Upper lobe of right lung (tissue), 1 donor: ENCODE results near the gene LANCL3. TPM values are rescaled to one million over a fixed set of nuclear protein-coding genes. Genes with fewer than 3 reads are reported as not detected.
A peak's percentile ranks its signal among the peaks of the same experiment; 100 is the strongest.

ENCODE experiments used
- ATAC-seq: fragments of 200-7000 bp; cut with Tn5 transposase; one replicate; pipeline ENCODE4 v1.9.1; 2020; ENCODE audit warnings: mild to moderate bottlenecking, moderate library complexity
- DNase-seq: peaks from one replicate; pipeline ENCODE4 v3.0.0-alpha.2; 2020
- H3K27ac ChIP-seq: fragments of 200-600 bp; one replicate; pipeline ENCODE4 v1.8.0; 2022
- H3K27me3 ChIP-seq: fragments of 200-600 bp; one replicate; pipeline ENCODE4 v1.8.0; 2022; ENCODE audit warnings: mild to moderate bottlenecking
- H3K36me3 ChIP-seq: fragments of 200-600 bp; one replicate; pipeline ENCODE4 v1.8.0; 2022
- H3K4me1 ChIP-seq: fragments of 200-600 bp; one replicate; pipeline ENCODE4 v1.8.0; 2022
- H3K4me3 ChIP-seq: fragments of 200-600 bp; one replicate; pipeline ENCODE4 v1.8.0; 2022; ENCODE audit warnings: mild to moderate bottlenecking
- H3K9me3 ChIP-seq: fragments of 200-600 bp; one replicate; pipeline ENCODE4 v1.8.0; 2022
- CTCF ChIP-seq: fragments of 200-600 bp; IDR thresholded peaks from one replicate; pipeline ENCODE4 v1.8.0; 2022; ENCODE audit warnings: antibody characterized with exemption
- intact Hi-C: fragments of 100-400 bp; cut with DNase I; formaldehyde crosslinking; loops from one replicate; pipeline ENCODE4 v1.11.0; 2022
- total RNA-seq: library from RNA; stranded (reverse); fragmentation: NEBNext Ultra II Directional; extraction: Animal tissue kit (Norgen Biotek cat#: 25700); gene quantifications from one replicate; pipeline ENCODE4 v1.2.1, GENCODE V29; 2021
- donor health status: DM: no; HTN: yes; CAD: no; lungs with severe emphysema.

LANCL3 gene
- total RNA-seq, 1 donor from 2014 or later: 1.4 TPM

- H3K27ac ChIP-seq: no peak overlapping the region
- H3K9me3 ChIP-seq: no peaks in the 10 kb centered on the region
- peak overlapping the region; percentile 51 for H3K4me3 ChIP-seq
- ATAC-seq (no peak), DNase-seq (no peak)
- intact Hi-C loops: no loop called here
- H3K36me3 ChIP-seq: no peaks in the 10 kb centered on the region
- no peaks in the 10 kb centered on the region for H3K4me1 ChIP-seq
- no peaks in the 10 kb centered on the region for H3K27me3 ChIP-seq
- no peak for TF ChIP-seq CTCF
Measured at GRCh38 chrX:37686369-37686995, 115.0 kb downstream of the LANCL3 start.

- H3K4me3 ChIP-seq: no peak overlapping the region
- H3K9me3 ChIP-seq: no peaks in the 10 kb centered on the region
- DNase-seq: no peak
- no peak overlapping the region for H3K27ac ChIP-seq
- ATAC-seq: no peak
- no peaks in the 10 kb centered on the region for H3K36me3 ChIP-seq
- H3K27me3 ChIP-seq: no peaks in the 10 kb centered on the region
- intact Hi-C loops: no loop called here
- TF ChIP-seq CTCF: no peak
- no peaks in the 10 kb centered on the region for H3K4me1 ChIP-seq
Measured at GRCh38 chrX:37686996-37687395, 115.5 kb downstream of the LANCL3 start.

- DNase-seq: no peak
- intact Hi-C loops: no loop called here
- no peaks in the 10 kb centered on the region for H3K36me3 ChIP-seq
- no peaks in the 10 kb centered on the region for H3K27me3 ChIP-seq
- H3K9me3 ChIP-seq: no peaks in the 10 kb centered on the region
- no peaks in the 10 kb centered on the region for H3K4me1 ChIP-seq
- ATAC-seq: no peak
- no peak overlapping the region for H3K27ac ChIP-seq
- H3K4me3 ChIP-seq: no peak overlapping the region
- TF ChIP-seq CTCF: no peak
Measured at GRCh38 chrX:37690119-37690518, 118.7 kb downstream of the LANCL3 start.

- DNase-seq: no peak
- no peak for ATAC-seq
- Histone ChIP-seq H3K9me3 (no peaks in the 10 kb centered on the region), H3K36me3 (no peaks in the 10 kb centered on the region), H3K27me3 (no peaks in the 10 kb centered on the region), H3K27ac (no peak overlapping the region), H3K4me3 (no peak overlapping the region), H3K4me1 (no peaks in the 10 kb centered on the region)
- intact Hi-C loops: no loop called here
- TF ChIP-seq CTCF: no peak
Measured at GRCh38 chrX:37692918-37693317, 121.5 kb downstream of the LANCL3 start.

- DNase-seq (no peak), ATAC-seq (no peak)
Measured at GRCh38 chrX:37697169-37697760, 125.8 kb downstream of the LANCL3 start.

More at GRCh38 chrX:37697169-37697760, 125.8 kb downstream of the LANCL3 start:
- intact Hi-C loops: no loop called here
- Histone ChIP-seq H3K27me3 (no peaks in the 10 kb centered on the region), H3K4me3 (no peak overlapping the region), H3K27ac (no peak overlapping the region), H3K4me1 (no peaks in the 10 kb centered on the region), H3K36me3 (no peaks in the 10 kb centered on the region), H3K9me3 (no peaks in the 10 kb centered on the region)
- TF ChIP-seq CTCF: no peak
